Measurements from ENCODE around the gene STPG1. TPM values are rescaled to one million over a fixed set of nuclear protein-coding genes. Genes with fewer than 3 reads are reported as not detected.
A peak's percentile ranks its signal among the peaks of the same experiment; 100 is the strongest.
"Not testable (repeated sequence)": the region's sequence is repeated elsewhere in the genome, so short reads cannot be mapped to it uniquely, and the experiment has no call there.

The STPG1 gene, protein sequence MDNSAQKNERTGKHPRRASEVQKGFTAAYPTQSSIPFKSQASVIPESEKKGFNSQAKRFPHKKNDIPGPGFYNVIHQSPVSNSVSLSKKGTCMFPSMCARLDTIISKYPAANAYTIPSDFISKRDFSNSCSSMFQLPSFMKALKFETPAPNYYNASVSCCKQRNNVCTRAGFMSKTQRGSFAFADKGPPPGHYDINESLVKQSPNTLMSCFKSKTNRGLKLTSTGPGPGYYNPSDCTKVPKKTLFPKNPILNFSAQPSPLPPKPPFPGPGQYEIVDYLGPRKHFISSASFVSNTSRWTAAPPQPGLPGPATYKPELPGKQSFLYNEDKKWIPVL
- 10 to 100 TPM; 15.9 to 25.4 (median 17.9) TPM for total RNA-seq
- long read RNA-seq, donor 1, partial matches to known transcripts: 3 of 11 reads
- long read RNA-seq, donor 1, other reads (novel, unspliced or antisense): 4 of 11 reads
- long read RNA-seq, donor 2, partial matches to known transcripts: 5 of 9 reads
- long read RNA-seq, donor 2, other reads (novel, unspliced or antisense): 1 of 9 reads

DNA sequence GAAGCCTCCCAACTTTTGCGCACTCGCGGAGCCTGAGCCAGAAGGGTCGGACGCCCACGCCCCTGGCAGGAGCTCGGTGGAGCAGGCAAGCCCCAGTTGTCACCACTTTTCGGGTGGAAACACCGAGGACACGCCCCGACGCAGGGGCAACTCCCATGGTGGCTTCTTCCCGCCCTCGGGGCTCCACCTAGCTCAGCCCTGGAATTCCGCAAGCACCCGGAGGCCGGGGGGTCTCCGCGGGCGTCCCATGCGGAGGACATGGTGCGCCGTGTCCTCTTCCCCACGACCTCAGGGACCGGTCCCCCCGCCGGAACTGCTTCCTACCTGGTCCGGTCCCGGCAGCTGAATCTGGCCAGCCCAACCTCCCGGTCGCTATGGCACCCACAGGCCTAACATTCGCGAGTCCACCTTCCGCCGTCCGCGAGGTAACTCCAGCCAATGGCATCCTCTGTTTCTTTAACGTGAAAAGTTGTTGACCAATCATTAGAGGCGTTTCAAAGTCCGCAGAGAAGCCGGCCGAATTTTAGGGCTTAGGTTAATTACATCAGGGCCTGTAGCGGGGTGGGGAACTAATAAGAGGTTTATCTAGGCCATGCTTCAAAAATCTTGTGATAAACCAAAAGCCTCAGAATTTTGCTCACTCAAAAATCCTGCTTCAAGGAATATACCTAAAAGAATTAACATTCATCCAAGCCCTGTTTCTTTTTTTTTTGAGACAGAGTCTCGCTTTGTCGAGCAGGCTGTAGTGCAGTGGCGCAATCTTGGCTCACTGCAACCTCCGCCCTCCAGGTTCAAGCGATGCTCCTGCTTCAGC, at the start of gene STPG1:
TSS of gene STPG1 (minus strand) at position 433 of the 814 bp plus-strand sequence. CDS start 12,394 bp downstream, outside the sequence.
- Histone ChIP-seq H3K9me3 (no peaks in the 10 kb centered on the region), H3K4me3 (peak within 1 kb of the TSS; percentile 31), H3K36me3 (ENCODE audit: low read depth) (no peaks in the 10 kb centered on the region), H3K4me1 (ENCODE audit: low read depth) (peaks cover 53% of the 10 kb centered on the region)
- DNase-seq (peak; percentile 88 to 92 (median 91)), ATAC-seq (peak; percentile 68)
- intact Hi-C loops (cut with DNase I, micrococcal nuclease): no loop called here
- TF ChIP-seq, protein P1, sequence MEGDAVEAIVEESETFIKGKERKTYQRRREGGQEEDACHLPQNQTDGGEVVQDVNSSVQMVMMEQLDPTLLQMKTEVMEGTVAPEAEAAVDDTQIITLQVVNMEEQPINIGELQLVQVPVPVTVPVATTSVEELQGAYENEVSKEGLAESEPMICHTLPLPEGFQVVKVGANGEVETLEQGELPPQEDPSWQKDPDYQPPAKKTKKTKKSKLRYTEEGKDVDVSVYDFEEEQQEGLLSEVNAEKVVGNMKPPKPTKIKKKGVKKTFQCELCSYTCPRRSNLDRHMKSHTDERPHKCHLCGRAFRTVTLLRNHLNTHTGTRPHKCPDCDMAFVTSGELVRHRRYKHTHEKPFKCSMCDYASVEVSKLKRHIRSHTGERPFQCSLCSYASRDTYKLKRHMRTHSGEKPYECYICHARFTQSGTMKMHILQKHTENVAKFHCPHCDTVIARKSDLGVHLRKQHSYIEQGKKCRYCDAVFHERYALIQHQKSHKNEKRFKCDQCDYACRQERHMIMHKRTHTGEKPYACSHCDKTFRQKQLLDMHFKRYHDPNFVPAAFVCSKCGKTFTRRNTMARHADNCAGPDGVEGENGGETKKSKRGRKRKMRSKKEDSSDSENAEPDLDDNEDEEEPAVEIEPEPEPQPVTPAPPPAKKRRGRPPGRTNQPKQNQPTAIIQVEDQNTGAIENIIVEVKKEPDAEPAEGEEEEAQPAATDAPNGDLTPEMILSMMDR (IDR thresholded peaks at IDR 0.05): no peak

DNA sequence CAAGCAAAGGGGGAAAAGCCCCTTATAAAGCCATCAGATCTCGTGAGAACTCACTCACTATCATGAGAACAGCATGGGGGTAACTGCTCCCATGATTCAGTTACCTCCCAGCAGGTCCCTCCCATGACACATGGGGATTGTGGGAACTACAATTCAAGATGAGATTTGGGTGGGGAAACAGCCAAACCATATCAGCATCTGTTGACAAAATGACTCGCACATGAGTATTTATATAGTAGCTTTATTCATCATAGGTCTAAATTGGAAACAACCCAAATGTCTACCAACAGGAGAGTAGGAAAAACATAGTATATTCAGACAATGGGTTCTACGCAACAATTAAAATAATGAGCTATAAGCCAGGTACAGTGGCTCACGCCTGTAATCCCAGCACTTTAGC, 48.5 kb upstream of the STPG1 start:
- H3K4me1 ChIP-seq (ENCODE audit: low read depth); DNase-seq; H3K36me3 ChIP-seq (ENCODE audit: low read depth); ATAC-seq; H3K9me3 ChIP-seq; intact Hi-C loops (cut with DNase I, micrococcal nuclease); H3K4me3 ChIP-seq: not testable (repeated sequence)

DNA sequence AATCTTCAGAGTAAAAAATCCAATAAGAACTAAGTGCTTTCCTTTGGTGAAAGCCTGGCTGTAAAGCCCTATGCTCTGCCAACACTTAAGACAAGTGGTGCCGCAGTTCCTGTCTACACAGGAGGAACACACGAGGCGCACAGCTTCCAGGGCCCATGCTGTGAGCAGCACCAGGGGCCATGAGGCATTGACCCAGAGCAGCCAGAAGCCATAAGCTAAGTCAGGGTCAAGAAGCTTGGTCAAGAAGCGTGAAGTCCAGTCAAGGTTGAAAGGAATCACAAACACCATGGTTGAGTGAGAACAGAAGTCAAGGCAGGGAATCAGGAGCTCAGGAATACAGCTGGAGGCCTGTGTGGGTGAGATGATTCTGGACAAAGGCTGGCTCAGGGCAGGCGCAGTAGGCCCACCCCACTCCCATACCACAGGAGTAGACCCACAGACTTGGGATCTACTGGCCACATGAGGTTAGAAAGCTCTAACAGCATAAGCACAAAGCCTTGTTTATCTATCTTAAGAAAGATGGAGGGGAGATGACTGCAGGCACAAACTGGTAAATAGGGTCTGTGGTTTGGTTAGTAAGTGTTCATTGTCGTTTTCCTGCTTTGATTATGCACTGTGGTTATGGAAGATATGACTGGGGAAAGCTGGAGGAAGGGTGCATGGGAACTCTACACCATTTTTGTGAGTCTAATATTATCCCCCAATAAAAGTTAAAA, 46.1 kb upstream of the STPG1 start:
- intact Hi-C loops (cut with DNase I, micrococcal nuclease): no loop called here
- no peak for DNase-seq
- Histone ChIP-seq H3K4me3 (no peak overlapping the region), H3K4me1 (ENCODE audit: low read depth) (no peaks in the 10 kb centered on the region), H3K36me3 (ENCODE audit: low read depth) (peaks cover 10% of the 10 kb centered on the region), H3K9me3 (no peaks in the 10 kb centered on the region)
- TF ChIP-seq, protein P1 (IDR thresholded peaks at IDR 0.05): no peak
- no peak for ATAC-seq

DNA sequence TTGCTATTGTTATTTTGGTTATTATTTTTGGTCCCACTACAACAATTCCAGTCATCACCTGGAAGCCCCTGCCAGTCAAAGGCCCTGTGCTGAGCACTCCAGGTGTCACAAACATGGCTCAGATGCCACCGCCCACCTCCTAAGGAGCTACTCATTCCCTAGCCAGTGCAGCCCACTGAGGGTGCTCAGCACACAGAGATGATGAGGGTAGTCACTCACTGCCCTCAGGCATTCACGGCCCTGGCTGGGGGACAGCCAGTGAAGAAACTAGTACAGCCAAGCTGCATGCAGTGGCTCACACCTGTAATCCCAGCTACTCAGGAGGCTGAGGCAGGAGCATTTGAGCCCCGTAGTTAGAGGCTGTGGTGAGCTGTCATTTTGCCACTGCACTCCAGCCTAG, 44.3 kb upstream of the STPG1 start:
- no peak for ATAC-seq
- peaks cover 10% of the 10 kb centered on the region for H3K36me3 ChIP-seq (ENCODE audit: low read depth)
- no peaks in the 10 kb centered on the region for H3K9me3 ChIP-seq
- no peaks in the 10 kb centered on the region for H3K4me1 ChIP-seq (ENCODE audit: low read depth)
- TF ChIP-seq, protein P1 (IDR thresholded peaks at IDR 0.05): no peak
- H3K4me3 ChIP-seq: no peak overlapping the region
- intact Hi-C loops (cut with DNase I, micrococcal nuclease): no loop called here
- DNase-seq: no peak

DNA sequence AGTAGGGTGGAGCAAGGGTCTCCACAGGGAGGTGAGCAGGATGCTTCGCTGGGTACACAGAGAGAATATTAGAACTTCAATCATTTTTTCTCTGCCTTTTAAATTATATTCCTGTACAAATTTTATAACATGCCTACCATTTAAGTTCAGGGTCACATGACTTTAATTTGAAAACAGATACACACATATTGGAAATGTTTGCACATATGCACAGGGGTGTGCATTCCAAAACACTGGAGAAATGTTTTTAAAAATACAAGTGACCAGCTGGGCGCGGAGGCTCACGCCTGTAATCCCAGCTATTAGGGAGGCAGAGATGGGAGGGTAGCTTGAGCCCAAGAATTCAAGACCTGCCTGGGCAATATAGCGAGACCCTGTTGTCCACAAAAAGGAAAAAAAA, 41.7 kb upstream of the STPG1 start:
- DNase-seq (no peak), ATAC-seq (no peak)
- peaks cover 10% of the 10 kb centered on the region for H3K36me3 ChIP-seq (ENCODE audit: low read depth)
- H3K9me3 ChIP-seq: no peaks in the 10 kb centered on the region
- H3K4me3 ChIP-seq: no peak overlapping the region
- TF ChIP-seq, protein P1 (IDR thresholded peaks at IDR 0.05): no peak
- H3K4me1 ChIP-seq (ENCODE audit: low read depth): no peaks in the 10 kb centered on the region
- intact Hi-C loops (cut with DNase I, micrococcal nuclease): no loop called here

All from mucosa of descending colon (tissue), 3 donors.